Cerebellar cortex (tissue), 1 donor: Measurements from ENCODE around the gene VDAC1.

Experiments
- DNase-seq: peaks from one replicate; pipeline ENCODE4 v3.0.0-alpha.2; 2015; ENCODE audit warnings: low spot score

Gene VDAC1

GRCh38 chr5:133926489-133927299, 78.1 kb downstream of the VDAC1 start:
- no peak for DNase-seq

- DNase-seq = no peak
Observed at GRCh38 chr5:133925866-133926488, 78.8 kb downstream of the VDAC1 start.

GRCh38 chr5:133925269-133925668, 79.5 kb downstream of the VDAC1 start:
- DNase-seq = no peak

DNA sequence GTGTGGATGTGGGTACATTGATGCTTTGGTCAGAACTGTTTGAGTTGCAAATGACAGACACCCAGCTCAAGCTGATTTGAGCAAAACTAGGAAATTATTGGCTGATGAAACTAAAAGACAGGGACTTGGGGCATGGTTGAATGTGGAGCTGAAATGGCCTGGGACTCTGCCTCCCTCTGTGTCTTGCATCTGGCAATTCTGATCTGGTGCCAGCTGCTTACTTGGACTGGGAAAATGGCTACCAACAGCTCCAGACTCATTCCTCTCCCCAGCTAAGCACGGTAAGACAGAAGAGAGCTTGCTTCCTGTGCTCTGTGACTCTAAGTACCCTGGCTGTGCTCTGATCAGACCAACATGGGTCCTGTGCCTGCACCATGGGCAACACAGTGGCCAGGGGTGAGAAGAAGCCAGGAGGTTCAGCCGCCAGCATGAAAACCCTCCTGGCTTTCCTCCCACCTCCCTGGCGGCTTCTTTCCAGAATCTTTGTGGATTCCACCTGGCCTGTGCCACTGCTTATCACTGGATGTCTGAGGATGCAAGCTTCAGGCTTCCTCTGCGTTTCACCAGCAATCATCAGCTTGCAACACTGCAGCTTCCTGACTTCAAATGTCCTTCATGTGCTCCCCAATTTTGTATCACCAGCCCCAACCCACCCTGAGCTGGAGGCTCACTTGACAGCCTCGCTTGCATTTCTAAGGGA, 80.4 kb downstream of the VDAC1 start:
- DNase-seq = peak; percentile 79

- peak; percentile 89 for DNase-seq
Observed at GRCh38 chr5:133921979-133922378, 82.8 kb downstream of the VDAC1 start.
